AG10803 (cell line): ENCODE data around the gene COL10A1.

Source experiments
- DNase-seq: peaks from one replicate; pipeline ENCODE4 v3.0.0; 2010; ENCODE audit warnings: low read depth
- H3K4me3 ChIP-seq: 2 replicates; pipeline ENCODE4 v1.5.1; 2011; ENCODE audit warnings: mild to moderate bottlenecking, low read length, control low read depth
- CTCF ChIP-seq: conservative IDR thresholded peaks from 2 replicates; pipeline ENCODE4 v1.5.1; 2011; ENCODE audit warnings: mild to moderate bottlenecking, low read length, control low read depth, inconsistent platforms

The COL10A1 gene

GRCh38 chr6:116087437-116088027 is 38.4 kb downstream of the COL10A1 start:
- no peak for TF ChIP-seq CTCF
- peak; percentile 58 for DNase-seq
- no peak overlapping the region for H3K4me3 ChIP-seq

- no peak for TF ChIP-seq CTCF
- no peak overlapping the region for H3K4me3 ChIP-seq
- DNase-seq: no peak
These were observed 41.6 kb downstream of the COL10A1 start for GRCh38 chr6:116084284-116084683.

DNA sequence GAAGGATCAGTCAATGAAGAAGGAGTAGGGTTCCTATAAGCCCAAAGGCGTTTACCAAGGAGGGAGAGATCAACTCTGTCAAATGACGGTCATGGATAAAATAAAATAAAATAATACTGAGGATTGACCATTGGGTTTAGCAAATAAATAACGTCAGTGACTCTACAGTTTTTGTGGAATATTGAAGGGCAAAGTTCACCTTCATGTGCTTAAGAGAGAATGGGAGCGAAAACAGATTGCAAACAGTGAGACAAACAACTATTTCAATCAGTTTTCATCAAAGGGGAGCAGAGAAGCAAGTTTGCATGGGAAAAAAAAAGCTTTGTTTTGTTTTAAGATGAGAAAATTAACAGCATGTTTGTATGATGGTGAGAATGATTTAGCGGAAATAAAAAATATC is 42.9 kb downstream of the COL10A1 start:
- DNase-seq: no peak
- no peak for TF ChIP-seq CTCF
- H3K4me3 ChIP-seq: no peak overlapping the region

- H3K4me3 ChIP-seq: no peak overlapping the region
- no peak for TF ChIP-seq CTCF
- DNase-seq: no peak
These were observed 47.0 kb downstream of the COL10A1 start for GRCh38 chr6:116078945-116079344.

- TF ChIP-seq CTCF: no peak
- DNase-seq: no peak
- H3K4me3 ChIP-seq: no peak overlapping the region
These were observed 47.4 kb downstream of the COL10A1 start for GRCh38 chr6:116078522-116078921.

- no peak overlapping the region for H3K4me3 ChIP-seq
- no peak for TF ChIP-seq CTCF
- no peak for DNase-seq
These were observed 51.1 kb downstream of the COL10A1 start for GRCh38 chr6:116074732-116075390.

- TF ChIP-seq CTCF: no peak
- H3K4me3 ChIP-seq: no peak overlapping the region
- DNase-seq: peak; percentile 40
These were observed 52.0 kb downstream of the COL10A1 start for GRCh38 chr6:116073765-116074440.
